Kidney epithelial cell (primary cell): ENCODE measurements around the gene LIMD2. TPM values are rescaled to one million over a fixed set of nuclear protein-coding genes. Genes with fewer than 3 reads are reported as not detected.

ENCODE experiments used
- DNase-seq: peaks from one replicate; pipeline ENCODE4 v3.0.0-alpha.2; 2010; ENCODE audit warnings: low read depth
- H3K27me3 ChIP-seq: 2 replicates; pipeline ENCODE4 v1.6.0; 2011; ENCODE audit warnings: low read length; ENCODE audit not compliant: control insufficient read depth, insufficient read depth
- H3K36me3 ChIP-seq: 2 replicates; pipeline ENCODE4 v1.5.1; 2011; ENCODE audit warnings: low read length; ENCODE audit not compliant: control insufficient read depth, insufficient read depth
- H3K4me3 ChIP-seq: 2 replicates; pipeline ENCODE4 v1.5.1; 2011; ENCODE audit warnings: low read depth, mild to moderate bottlenecking, control low read depth, low read length
- CTCF ChIP-seq: IDR thresholded peaks from 2 replicates; pipeline ENCODE4 v1.5.1; 2011; ENCODE audit warnings: mild to moderate bottlenecking, moderate library complexity, low read length, control low read depth, inconsistent platforms; ENCODE audit not compliant: insufficient read depth, poor library complexity, severe bottlenecking
- total RNA-seq: library from RNA; depleted of rRNA; stranded (reverse); fragments of >200 nt; gene quantifications from 2 replicates; pipeline ENCODE4 v1.2.3, GENCODE V29; 2015

Gene LIMD2
- total RNA-seq = 153 and 158 TPM in 2 replicates

GRCh38 chr17:63699638-63700527 lies at the start of gene LIMD2:
TSS of gene LIMD2 (minus strand) at chr17:63700125. CDS start at chr17:63699298, 827 bp downstream.
- TF ChIP-seq CTCF = no peak
- DNase-seq = no peak
- H3K36me3 ChIP-seq = peaks cover 3% of the 10 kb centered on the region
- peak within 1 kb of the TSS; percentile 50 for H3K4me3 ChIP-seq
- no peaks in the 10 kb centered on the region for H3K27me3 ChIP-seq

GRCh38 chr17:63741408-63742173 lies 41.7 kb upstream of the LIMD2 start, which contains the start of gene STRADA:
TSS of gene STRADA (minus strand) at chr17:63741799. CDS start at chr17:63728369, 13,430 bp downstream.
- DNase-seq = peak; percentile 94
- Histone ChIP-seq H3K36me3 (no peaks in the 10 kb centered on the region), H3K27me3 (no peaks in the 10 kb centered on the region), H3K4me3 (peak within 1 kb of the TSS; percentile 91)
- no peak for TF ChIP-seq CTCF

GRCh38 chr17:63741143-63741407 lies 41.1 kb upstream of the LIMD2 start:
- no peaks in the 10 kb centered on the region for H3K36me3 ChIP-seq
- H3K4me3 ChIP-seq = peak overlapping the region; percentile 91
- no peak for TF ChIP-seq CTCF
- H3K27me3 ChIP-seq = no peaks in the 10 kb centered on the region
- no peak for DNase-seq

- DNase-seq = no peak
- H3K36me3 ChIP-seq = no peaks in the 10 kb centered on the region
- H3K27me3 ChIP-seq = no peaks in the 10 kb centered on the region
- H3K4me3 ChIP-seq = peak overlapping the region; percentile 91
- TF ChIP-seq CTCF = no peak
These were observed 40.7 kb upstream of the LIMD2 start for GRCh38 chr17:63740464-63741142.

GRCh38 chr17:63735691-63736090 lies 35.8 kb upstream of the LIMD2 start:
- TF ChIP-seq CTCF = no peak
- Histone ChIP-seq H3K36me3 (no peaks in the 10 kb centered on the region), H3K4me3 (no peak overlapping the region), H3K27me3 (no peaks in the 10 kb centered on the region)
- no peak for DNase-seq
